Inferior parietal cortex (tissue), 1 donor: ENCODE data around the gene CRYZL1.
"Not testable (repeated sequence)": the region's sequence is repeated elsewhere in the genome, so short reads cannot be mapped to it uniquely, and the experiment has no call there.

Source experiments
- DNase-seq: peaks from one replicate; pipeline ENCODE4 v3.0.0-alpha.2; 2016; ENCODE audit errors: extremely low spot score

Gene CRYZL1

DNA sequence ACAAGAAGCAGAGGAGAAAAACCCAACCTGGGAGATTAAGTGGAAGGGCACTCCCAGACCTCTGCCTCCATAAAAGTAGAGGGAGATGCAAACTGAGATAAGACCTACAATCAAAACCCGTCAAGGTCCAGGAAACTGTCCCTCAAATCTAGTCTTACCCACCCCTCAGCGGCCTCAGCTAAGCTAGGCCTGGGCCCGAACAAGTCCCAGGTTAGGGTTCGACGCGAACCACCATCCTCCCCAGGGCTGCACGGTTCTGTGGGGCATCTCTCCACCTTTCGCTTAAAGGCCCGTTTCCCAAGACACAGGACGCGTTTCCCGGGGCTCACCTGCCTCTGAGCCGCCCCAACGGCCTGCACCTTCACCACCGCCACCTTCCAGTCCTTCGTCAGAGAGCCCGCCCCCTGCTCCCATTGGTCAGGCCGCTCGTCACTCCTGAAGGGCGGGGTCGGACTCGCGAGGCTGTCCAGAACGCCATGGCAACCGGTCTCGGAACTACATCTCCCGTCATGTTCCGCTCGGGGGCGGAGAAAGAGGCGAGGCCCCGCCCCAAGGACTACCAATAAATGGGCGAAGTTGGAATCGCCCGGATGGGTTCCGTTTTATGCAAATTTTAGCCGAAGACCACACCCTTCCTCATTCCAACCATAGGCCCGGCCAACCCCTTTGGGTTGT is at the start of gene CRYZL1:
Gene CRYZL1, minus strand, starts transcription at position 390 of the 675 bp plus-strand sequence. CDS start 10,190 bp downstream, outside the sequence.
- DNase-seq = peak; percentile 100

DNA sequence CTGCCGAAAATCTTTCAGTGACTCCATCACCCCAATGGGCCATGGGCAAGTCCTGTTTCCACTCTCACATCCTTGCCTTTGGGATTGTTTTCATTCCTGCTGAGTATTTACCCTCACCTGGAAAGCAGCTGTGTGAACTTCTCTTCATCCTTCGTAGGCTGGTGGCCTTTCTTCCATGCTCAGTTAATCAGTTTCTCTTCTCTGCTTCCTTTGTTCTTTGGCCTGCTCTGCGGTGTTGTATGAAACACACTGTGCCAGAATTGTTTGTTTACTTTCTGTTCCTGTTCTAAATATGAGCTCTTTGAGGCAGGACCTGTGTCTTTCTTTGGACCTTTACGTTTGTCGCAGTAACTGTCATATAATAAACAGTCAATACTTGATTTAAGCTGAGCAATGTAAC is 49.3 kb upstream of the CRYZL1 start:
- no peak for DNase-seq

DNA sequence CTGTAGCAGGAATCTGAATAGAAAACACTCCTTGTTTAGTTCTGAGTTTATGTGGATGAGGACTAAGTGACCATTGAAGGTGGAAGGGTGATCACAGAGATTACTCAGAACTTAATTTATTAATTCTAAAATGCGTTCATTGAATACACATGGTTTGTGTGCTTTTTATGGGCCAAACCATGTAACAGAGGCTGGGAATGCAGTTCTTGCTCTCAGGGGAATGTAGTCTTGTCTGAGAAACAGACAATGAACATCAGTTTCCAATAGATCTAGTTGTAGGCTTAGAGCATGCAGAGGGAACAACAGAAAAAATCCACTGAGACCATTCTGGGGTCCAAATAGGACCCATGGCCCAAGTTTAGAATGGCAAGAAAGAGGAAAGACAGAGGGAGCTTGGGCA is 46.8 kb upstream of the CRYZL1 start:
- DNase-seq = no peak

DNA sequence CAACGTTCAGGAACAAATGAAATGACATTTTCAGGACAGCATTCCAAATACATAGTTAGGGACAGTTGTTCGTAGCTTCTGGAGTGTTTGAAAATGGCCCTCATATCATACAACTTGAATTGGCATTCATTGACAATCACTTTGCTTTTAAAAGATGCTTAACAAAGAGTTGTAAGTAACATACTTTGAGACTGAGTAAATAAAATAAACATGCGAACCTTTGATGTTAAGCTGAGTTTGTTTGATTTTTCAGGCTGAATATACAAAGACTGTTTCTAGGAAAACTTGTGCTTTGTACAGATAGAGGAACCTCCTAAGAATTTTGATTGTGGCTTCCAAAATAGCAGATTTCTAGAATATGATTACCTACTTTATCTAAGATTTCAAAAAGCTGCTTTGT is 46.1 kb upstream of the CRYZL1 start:
- no peak for DNase-seq

DNA sequence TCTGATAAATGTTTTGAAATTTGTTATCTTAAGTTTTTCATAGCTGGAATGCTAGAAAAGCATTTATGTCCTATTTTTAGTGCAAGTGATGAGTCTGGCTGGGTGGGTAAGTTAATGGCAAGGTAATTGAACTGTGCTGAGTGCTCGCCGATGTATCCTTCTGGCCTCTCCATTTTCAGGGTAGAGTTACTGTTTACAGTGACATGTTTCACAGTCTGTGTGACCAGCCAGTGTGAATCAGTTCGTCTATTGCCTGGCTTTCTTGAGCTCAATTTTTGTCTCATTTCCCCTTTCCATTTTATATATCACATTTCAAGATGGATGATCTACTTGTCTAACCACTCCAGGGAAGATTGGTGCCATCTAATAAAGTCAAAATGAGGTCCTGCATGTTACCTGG is 44.8 kb upstream of the CRYZL1 start:
- DNase-seq = no peak

DNA sequence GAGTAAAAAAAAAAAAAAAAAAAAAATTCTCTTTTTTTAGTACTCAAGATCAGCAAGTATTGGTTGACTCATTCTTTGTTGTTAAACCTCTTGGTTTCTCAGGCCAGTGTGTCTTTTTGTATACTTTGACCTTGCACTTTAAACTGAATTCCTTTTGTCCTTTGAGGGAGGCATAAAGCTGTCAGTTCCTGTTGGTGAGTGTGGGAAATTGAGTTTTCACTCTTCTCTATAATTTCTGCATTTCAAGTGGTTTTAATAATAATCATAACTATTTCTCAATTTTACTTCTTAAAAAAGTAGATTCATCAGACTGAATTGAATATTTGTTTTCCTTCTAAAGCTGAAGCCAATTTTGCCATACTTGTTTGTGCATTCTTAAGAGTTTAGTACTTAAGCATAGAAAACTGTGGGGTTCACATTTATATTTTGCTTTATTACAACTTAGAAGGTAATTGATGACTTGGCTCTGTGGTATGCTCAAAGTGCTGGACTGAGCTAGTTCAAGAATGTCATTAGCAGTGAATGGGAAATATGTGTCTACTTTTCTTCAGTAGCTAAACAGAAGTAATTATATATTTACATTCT is 44.2 kb upstream of the CRYZL1 start:
- DNase-seq = no peak

DNA sequence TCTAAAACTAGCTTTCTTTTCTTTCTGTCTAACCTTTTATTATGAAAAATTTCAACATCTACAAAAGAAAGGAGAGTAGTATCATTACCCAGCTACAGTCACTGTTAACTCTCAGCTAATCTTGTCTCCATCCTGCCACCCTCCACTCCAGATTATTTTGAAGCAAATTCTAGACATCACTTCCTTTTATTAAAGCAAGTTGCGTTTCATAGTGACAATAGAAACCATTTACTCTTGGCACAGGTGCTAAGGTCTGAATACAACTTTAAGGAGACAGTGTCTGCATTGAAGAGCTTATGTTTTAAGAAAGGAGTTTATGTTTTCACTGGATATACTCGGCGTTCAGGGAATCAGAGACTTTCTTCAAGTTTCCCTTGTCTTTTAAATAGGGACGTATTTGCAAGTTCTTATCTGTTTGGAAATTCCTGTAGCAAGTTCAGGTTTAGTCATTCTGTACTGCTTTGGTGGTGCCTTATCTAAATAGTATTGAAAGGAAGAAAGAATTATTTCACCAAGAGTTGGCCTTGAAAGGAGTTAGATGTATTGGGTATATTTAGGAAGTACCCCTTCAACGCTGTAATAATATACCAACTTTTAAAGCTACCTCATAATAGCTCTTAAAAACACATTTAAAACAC is 43.5 kb upstream of the CRYZL1 start:
- DNase-seq = no peak

DNA sequence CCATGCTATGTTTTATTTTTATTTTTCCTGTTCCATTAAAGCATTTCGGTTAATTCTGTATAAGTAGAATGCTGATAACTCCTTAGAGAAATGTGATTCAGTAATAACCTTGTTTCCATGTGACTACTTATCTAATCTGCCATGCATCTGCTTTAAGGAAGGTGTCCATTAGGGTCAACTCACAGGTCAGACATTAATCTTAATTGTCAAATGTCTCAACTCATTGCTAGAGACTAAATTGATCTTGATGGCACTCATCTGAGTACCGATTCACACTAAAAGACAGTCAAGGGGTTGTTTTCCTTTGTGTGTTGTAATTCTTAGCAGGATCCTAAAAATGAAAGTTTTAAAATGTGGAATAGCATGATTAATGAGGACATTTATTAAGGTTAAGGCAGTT is 42.5 kb upstream of the CRYZL1 start:
- no peak for DNase-seq

DNA sequence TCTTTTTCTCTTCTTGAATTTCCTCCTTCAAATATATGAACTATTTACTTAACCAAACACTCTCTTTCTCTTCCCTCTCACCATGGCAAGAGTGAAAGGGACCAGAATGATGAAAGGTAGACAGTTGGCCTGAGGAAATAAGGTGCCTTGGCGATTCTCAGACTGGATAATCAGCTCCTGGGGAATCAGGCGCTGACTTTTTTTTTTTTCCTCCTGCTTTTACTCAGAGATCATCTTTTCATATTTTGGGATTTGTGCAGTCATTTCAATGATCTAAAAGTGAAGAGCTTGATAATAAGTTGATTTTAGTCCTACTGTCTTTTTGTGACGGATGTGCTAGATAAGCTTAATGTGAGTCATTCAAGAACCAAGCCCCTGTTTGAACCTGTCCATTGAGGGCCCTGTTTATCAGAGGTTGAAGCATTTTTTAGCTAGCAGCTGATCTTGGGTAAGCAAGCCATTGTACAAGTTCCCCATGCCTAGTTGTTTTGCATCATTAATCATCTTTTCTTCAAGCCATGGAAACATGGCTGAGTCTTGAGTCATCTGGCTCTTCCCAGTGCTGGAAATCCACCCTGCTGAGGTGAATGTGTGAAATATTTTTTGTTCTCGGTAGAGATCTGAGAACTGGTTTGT is 41.6 kb upstream of the CRYZL1 start:
- no peak for DNase-seq

DNA sequence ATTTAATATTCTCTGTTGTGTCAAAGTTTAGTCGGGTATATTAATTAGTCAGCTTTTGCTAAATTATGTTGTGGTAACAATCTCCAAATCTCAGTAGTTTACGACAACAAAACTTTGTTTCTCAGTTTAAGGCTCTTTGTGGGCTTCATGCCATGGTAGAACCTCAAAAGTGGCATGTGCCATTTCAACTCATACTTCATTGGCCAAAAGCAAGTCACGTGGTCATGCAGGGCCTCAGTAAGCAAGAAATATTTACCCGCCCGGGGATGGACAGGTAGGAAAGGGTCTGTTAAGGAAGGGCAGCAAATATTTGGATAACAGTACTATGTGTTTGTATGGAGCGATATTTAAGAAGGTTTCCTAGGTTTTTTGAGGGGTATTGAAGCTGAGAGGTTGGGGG is 39.3 kb upstream of the CRYZL1 start:
- no peak for DNase-seq

DNA sequence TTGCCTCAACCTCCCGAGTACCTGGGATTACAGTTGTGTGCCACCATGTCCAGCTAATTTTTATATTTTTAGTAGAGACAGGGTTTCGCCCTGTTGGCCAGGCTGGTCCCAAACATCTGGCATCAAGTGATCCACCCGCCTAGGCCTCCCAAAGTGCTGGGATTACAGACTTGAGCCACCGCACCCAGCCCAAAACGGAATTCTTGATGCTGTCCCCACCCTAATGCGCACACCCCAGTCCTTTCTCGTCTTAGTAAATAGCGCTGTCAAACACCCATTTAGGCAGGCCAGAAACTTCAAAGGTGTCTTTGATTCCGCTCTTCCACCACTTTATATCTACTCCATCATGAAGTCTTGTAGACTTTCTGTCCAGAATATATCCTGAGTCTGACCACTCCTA is 35.9 kb upstream of the CRYZL1 start:
- no peak for DNase-seq

DNA sequence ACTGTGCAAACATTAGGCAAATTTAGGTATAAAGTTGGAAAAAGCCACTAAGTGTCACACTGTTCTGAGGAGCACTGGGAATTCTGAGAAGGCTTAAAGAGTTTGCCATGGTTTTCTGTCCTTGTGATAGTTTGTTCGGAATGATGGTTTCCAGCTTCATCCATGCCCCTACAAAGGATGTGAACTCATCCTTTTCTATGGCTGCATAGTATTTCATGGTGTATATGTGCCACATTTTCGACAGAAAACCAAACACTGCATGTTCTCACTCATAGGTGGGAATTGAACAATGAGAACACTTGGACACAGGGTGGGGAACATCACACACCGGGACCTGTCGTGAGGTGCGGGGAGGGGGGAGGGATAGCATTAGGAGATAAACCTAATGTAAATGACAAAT is 35.1 kb upstream of the CRYZL1 start:
- not testable (repeated sequence) for DNase-seq

DNA sequence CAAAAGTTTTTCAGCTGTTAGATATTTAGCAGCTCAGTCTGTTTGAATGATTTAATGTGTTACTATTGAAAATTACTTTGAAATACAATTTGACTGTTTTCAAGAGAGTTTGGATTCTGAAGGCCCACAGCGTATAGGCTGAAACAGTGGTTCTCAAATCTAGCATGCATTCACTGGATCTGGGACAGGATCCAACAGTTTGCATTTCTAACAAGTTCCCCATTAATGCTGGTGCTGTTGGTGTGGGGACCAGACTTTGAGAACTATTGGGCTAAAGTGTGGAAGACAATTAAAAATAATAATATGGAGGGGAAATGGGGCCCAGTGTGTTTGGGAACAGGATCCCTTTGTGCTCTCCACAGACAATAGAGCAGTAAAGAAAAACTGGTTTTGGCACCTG is 32.7 kb upstream of the CRYZL1 start:
- DNase-seq = peak; percentile 39

DNA sequence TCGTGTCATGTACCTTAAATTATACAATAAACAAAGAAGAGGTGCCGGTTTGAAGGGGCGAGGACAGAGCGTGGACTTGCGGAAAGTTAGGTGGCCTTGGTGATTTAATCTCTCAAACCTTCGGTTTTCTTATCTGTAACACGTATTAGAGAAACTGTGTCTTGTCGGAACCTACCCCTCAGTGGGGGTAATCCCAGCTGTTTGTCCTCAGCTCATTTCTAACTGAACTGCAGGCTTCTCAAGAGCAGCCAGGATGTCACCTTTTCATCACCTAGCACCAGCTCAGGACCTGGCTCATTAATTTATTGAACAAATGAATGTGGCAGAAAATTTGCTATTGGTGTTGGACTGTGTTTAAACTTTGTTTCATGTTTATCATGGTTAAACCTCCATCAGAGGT is 31.9 kb upstream of the CRYZL1 start:
- DNase-seq = no peak

DNA sequence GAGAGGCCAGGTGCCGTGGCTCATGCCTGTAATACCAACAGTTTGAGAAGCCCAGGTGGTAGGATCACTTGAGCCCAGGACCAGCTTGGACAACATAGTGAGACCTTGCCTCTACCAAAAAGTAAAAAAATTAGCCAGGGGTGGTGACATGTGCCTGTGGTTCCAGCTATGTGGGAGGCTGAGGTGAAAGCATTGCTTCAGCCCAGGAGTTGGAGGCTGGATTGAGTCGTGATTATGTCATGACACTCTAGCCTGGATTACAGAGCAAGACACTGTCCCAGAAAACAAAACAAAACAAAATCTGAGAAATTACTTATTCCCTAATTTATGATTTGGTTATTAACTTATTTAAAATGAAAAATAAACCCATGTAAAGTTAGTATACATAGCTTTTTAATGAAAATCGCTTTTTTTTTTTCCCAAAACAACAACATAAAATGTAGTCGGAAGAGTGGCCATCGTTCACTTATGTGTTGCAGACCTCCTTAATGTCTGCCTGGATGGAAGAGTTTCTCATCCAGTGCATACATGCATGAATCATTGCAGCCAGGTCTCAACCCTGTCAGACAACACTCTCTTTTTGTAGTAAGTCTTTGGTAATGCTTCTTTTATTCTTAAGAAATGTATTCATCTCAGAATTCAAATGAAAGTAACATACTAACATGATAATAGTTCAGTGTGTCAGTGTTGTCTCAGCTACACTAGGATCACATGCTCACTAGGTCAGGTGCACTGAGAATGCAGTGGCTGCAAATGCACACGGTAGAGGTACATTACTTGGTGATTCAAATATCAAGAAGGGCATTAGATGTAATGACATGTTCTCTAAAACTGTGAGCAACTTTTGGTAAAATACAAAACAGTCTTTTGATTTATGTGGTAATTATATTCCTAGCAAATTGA is 28.8 kb upstream of the CRYZL1 start:
- DNase-seq = no peak

DNA sequence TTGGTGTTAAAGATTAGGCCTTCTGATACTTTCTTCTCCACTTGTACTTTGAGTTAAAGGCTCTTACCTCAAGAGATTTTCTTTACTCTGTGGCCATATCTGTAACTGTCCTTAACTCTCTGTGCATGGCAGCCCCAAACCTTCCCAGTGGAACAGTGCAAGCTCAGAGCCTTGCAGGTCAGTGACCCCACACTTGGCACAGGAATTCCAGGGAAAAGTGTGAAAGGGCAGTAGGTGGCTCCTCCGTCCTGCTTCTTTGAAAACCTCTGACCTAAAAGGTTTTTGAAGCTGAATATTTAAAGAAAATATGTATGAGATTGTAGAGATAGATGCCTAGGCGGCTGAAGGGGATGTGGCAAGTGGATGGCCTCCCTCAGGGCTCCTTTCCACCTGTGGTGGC is 27.1 kb upstream of the CRYZL1 start:
- DNase-seq = no peak

DNA sequence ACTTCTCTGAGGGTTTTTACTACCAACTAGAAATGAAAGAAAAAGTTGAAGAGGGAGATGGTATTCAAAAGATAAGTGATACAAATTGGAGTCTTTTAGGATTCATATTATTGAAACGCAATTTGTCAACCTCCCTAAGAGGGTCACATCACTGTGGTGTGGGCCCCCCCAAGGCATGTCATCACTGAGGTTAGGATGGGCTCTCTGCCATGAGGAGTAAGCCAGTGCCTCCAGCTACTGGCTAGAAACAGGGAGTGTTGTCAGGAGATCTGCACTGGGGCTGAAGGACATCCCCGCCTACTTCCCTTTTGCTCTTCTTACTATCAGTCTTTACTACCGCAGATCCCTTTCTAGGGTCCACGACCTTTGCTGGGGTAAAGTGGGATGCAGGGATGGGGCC is 26.6 kb upstream of the CRYZL1 start:
- no peak for DNase-seq

DNA sequence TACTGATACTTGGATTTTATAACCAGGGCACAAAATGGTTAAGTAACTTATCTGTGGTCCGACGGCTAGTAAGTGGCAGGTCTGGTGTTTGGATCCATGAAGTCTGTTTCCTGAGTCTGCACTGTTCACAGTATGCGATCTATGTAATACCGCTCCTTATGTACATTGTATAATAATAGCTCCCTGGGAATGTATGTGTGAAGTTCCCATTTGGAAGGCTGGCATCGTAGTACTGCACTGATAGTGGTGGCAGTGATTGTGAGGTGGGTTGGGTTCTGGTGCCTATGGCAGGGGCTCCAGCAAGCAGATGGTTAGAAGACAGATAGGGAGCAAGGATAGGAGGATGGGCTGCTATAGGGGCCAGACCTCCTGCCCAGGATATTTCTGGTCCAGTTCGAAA is 26.1 kb upstream of the CRYZL1 start:
- DNase-seq = no peak

DNA sequence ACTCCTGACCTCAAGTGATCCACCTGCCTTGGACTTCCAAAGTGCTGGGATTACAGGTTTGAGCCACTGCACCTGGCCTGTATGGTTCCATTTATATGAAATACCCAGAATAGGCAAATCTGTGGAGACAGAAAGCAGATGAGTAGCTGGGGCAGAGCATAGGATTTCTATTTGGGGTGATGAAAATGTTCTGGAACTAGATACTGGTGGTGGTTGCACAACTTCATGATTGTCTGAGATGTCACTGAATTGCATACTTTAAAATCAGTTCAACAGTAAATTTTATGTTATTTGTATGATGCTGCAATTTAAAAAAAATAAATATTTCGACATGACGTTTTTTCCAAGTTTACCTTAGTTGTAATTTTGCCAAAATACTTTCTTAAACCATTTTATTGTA is 24.6 kb upstream of the CRYZL1 start:
- DNase-seq = no peak

DNA sequence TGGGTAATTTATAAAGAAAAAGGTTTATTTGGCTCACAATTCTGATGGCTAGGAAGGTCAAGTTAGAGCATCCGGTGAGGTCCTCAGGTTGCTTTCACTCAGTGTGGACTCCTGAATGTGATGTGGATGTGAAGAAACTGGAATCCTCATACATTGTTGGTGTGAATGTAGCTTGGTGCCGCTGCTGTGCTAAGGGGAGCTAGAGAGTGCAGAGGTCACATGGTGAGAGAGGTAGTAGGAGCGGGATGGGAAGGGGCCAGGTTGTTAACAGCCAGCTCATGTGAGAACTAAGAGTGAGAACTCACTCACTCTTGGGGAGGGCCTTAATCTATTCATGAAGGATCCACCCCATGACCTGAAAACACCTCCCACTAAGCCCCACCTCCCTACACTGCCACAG is 22.6 kb upstream of the CRYZL1 start:
- DNase-seq = no peak

DNA sequence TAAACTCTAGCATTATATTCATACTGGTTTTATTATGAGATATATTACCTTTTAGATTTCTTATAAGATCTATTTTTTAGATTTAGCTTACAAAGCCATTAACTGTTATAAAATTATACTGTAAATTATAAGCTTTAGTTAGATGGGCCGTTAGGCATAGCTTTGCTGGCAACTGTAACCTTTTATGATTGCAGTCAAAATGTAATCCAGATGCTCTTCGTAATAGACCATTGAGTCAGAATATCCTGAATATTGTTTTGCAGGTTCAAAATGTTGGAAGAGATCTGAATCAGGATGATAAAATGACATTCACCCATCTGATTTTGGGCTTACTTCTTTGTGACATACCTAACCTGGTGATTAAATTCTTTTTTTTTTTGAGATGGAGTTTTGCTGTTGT is 21.7 kb upstream of the CRYZL1 start:
- no peak for DNase-seq

DNA sequence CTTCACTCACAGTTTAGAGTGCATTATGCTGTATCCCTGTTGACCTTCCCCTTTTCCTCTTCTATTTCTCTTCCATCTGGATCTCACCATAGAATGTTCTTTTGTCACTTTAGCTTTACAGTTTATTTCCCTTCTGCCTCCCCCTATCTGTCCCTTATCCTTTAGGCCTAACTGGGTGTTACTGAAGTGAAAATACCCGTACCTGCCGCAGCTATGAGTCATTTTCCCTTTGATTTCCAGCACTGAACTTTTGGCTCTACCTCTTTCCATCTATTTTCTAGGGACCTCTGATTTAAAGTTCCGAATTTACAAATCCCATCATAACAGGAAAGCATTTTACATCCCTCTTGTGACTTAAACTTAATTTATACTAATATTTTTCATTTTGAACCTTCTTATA is 20.5 kb upstream of the CRYZL1 start:
- no peak for DNase-seq
